Measurements from ENCODE around the gene C1QTNF2. TPM values are rescaled to one million over a fixed set of nuclear protein-coding genes. Genes with fewer than 3 reads are reported as not detected.

The C1QTNF2 gene
- total and polyA plus RNA-seq, 2 of the 8 experiments (the other 6 are each of a cell fraction or from before 2014, with no cell fraction given): 1.0 to 2.0 TPM

- Histone ChIP-seq H2BK20ac (ENCODE audit: low read length) (no peak overlapping the region), H4K8ac (ENCODE audit: extremely low read depth, insufficient read depth, low read length) (no peak overlapping the region), H3K79me2 (ENCODE audit: control insufficient read depth in 1 of 2, insufficient read depth in 2 of 2, low read length in 2 of 2) (peaks cover 15 to 83% of the 10 kb centered on the region in 2 experiments), H2BK120ac (replicated peaks; ENCODE audit: low read depth, low read length) (no peak overlapping the region), H2BK15ac (ENCODE audit: low read length) (no peak overlapping the region), H3K27ac (ENCODE audit: low read depth, low read length) (no peak overlapping the region), H2AK5ac (ENCODE audit: low read depth, low read length) (no peak overlapping the region), H3K9me3 (ENCODE audit: insufficient read depth in 2 of 2, low read depth in 1 of 2, low read length in 1 of 2) (no peaks in the 10 kb centered on the region), H2BK5ac (ENCODE audit: low read depth, low read length) (no peak overlapping the region; the same call in 1 of the 2 replicates), H3K14ac (ENCODE audit: insufficient read length) (no peak overlapping the region), H3K4me1 (replicated peaks in 1 of 4; ENCODE audit: control insufficient read depth in 3 of 4, insufficient read depth in 4 of 4, low read length in 3 of 4) (no peaks in the 10 kb centered on the region), H3K27me3 (replicated peaks in 1 of 4; ENCODE audit: control insufficient read depth in 3 of 4, extremely low read depth in 1 of 4, insufficient read depth in 3 of 4, low read length in 3 of 4) (no peaks in the 10 kb centered on the region), H3K4me3 (ENCODE audit: extremely low read depth in 1 of 4, insufficient read depth in 2 of 4, low read depth in 3 of 4, low read length in 4 of 4) (no peak overlapping the region), H4K91ac (replicated peaks; ENCODE audit: insufficient read length, low read length) (no peak overlapping the region), H3K79me1 (ENCODE audit: low read depth, low read length) (peaks cover 14% of the 10 kb centered on the region), H3K23ac (ENCODE audit: insufficient read length) (no peak overlapping the region), H3K9ac (replicated peaks in 1 of 4; ENCODE audit: extremely low read depth in 1 of 4, low read depth in 3 of 4, low read length in 3 of 4) (no peak overlapping the region), H3K4me2 (ENCODE audit: insufficient read depth in 1 of 2, low read depth in 2 of 2, low read length in 2 of 2) (no peak overlapping the region), H3K56ac (replicated peaks; ENCODE audit: insufficient read length, low read depth, low read length) (no peak overlapping the region), H3K23me2 (ENCODE audit: low read depth, low read length) (no peaks in the 10 kb centered on the region), H2BK12ac (ENCODE audit: low read depth, low read length) (no peak overlapping the region), H4K5ac (ENCODE audit: insufficient read length, low read depth, low read length) (no peak overlapping the region), H2AFZ (ENCODE audit: low read length) (no peak overlapping the region), H3K4ac (replicated peaks; ENCODE audit: insufficient read length, low read depth, low read length) (no peak overlapping the region), H3K18ac (ENCODE audit: extremely low read depth, low read length) (no peak overlapping the region), H3K36me3 (ENCODE audit: control insufficient read depth in 2 of 4, insufficient read depth in 4 of 4, low read length in 3 of 4) (peaks cover 4 to 36% (median 21%) of the 10 kb centered on the region in 4 experiments; a peak in 7 of 8 replicates), H4K20me1 (replicated peaks in 1 of 2; ENCODE audit: control insufficient read depth in 1 of 2, insufficient read depth in 2 of 2, low read length in 2 of 2) (peaks cover 5 to 18% of the 10 kb centered on the region in 2 experiments)
- 89% methylated on average over 3 of the region's 3 CpGs; no CpG with 5 or more reads in 1 of the 2 experiments for WGBS, 2 experiments (ENCODE audit: extremely low coverage in 1 of 2, insufficient coverage in 1 of 2, insufficient read length in 1 of 2, insufficient replicate concordance in 2 of 2, low coverage in 1 of 2, low lambda C conversion rate in 2 of 2, missing lambda C conversion rate in 1 of 2)
- FAIRE-seq: no peak
- DNase-seq (ENCODE audit: low read depth in 1 of 2, low spot score in 2 of 2): no peak
- POLR2A ChIA-PET (ENCODE audit: partially characterized antibody): interaction anchor here (1.4 kb wide), 1 partner anchor 13 kb away, joined by 4 read pairs; no protein-coding TSS in a partner anchor
- CTCF ChIA-PET (ENCODE audit: partially characterized antibody): interaction anchor here (0.8 kb wide), 1 partner anchor 10 kb away, joined by 3 read pairs; no protein-coding TSS in a partner anchor
- TF ChIP-seq SIN3A (conservative IDR thresholded peaks at IDR 0.05 in 1 of 2, IDR thresholded peaks at IDR 0.05 in 1 of 2; ENCODE audit: low read depth in 1 of 2, low read length in 2 of 2) (no peak), RAD21 (IDR thresholded peaks at IDR 0.05 in 1 of 2, conservative IDR thresholded peaks at IDR 0.05 in 1 of 2; ENCODE audit: low read depth in 2 of 2, low read length in 2 of 2) (no peak), EZH2 (IDR thresholded peaks at IDR 0.05; ENCODE audit: low read depth, low read length, severe bottlenecking) (no peak), PHF8 (conservative IDR thresholded peaks at IDR 0.05; ENCODE audit: low read depth, low read length) (no peak), TAF7 (optimal IDR thresholded peaks at IDR 0.05; ENCODE audit: borderline replicate concordance, low read depth, low read length) (no peak), SUZ12 (IDR thresholded peaks at IDR 0.05; ENCODE audit: low read length) (no peak), CTBP2 (IDR thresholded peaks at IDR 0.05; ENCODE audit: borderline replicate concordance, insufficient read depth, insufficient read length, low read length) (no peak), EGR1 (IDR thresholded peaks at IDR 0.05; ENCODE audit: borderline replicate concordance, low read depth, low read length) (no peak), JUND (IDR thresholded peaks at IDR 0.05; ENCODE audit: low read length) (no peak), ATF2 (IDR thresholded peaks at IDR 0.05; ENCODE audit: low read length) (no peak)
Measured at GRCh38 chr5:160303690-160304089, 66.7 kb downstream of the C1QTNF2 start.
